ENCODE measurements around the gene PMVK.
"Not testable (repeated sequence)": the region's sequence is repeated elsewhere in the genome, so short reads cannot be mapped to it uniquely, and the experiment has no call there.

PMVK gene

DNA sequence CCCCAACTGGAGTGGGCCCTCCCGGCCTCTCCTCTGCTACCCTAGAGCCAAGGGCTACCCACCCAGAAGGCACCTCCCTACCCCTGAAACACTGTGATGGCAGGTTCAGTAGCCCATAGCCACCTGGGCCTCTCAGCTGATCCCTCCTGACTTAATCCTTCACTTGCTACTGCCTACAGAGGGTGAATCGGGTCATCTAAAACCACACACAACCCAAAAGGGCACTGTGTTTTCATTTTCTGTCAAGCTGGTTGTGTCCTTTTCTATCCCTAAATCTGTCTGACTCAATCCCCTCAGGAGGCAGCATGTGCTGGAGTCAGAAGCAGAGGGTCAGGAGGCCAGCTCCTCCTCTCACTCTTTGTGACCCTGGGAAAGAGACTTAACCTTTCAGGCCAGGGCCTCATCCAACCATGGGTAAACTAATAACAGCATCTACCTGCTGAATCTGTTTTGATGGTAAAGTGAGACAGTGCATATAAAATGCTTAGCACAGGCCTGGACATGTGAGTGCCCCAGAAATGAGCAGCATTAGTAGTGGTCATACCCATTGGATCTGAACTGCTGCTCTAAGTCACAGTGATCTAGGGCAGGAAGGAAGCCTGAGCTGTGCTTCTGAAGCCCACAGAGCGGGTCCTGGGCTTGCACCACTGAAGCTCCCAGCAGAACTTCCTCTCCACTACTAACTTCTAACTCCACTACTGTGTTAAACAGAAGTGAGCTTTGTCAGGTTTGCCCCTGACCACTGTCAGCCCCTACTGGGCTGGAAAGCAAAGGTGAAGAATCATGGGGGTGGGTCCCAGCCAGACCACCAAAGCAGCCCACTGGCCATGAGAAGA lies 11.0 kb downstream of the PMVK start:
- no peak for DNase-seq (ENCODE audit: low read depth in 2 of 2)

DNA sequence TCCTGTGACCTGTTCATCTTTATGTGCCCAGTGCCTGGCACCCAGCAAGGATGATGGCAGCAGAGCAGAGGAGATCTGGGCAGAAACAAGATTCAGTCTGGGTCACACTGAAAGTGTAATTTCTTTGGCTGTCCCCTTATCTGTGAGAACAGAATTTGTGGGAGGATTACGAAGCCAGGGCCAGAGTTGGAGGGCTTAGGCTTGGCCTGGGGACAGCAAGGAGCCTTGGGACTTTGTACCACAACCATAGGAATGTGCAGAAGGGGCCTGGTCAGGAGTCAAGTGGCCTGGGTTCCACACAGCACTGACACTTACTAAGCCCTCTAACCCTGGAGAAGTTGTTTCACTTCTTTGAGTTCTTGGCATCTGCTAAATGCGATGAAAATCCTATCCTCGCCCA lies 12.8 kb downstream of the PMVK start:
- no peak for DNase-seq (ENCODE audit: low read depth in 2 of 2)

GRCh38 chr1:154913273-154913672 lies 23.2 kb downstream of the PMVK start:
- no peak for DNase-seq (ENCODE audit: low read depth in 2 of 2)

GRCh38 chr1:154912755-154913154 lies 23.8 kb downstream of the PMVK start:
- DNase-seq (ENCODE audit: low read depth in 2 of 2), result no peak

DNA sequence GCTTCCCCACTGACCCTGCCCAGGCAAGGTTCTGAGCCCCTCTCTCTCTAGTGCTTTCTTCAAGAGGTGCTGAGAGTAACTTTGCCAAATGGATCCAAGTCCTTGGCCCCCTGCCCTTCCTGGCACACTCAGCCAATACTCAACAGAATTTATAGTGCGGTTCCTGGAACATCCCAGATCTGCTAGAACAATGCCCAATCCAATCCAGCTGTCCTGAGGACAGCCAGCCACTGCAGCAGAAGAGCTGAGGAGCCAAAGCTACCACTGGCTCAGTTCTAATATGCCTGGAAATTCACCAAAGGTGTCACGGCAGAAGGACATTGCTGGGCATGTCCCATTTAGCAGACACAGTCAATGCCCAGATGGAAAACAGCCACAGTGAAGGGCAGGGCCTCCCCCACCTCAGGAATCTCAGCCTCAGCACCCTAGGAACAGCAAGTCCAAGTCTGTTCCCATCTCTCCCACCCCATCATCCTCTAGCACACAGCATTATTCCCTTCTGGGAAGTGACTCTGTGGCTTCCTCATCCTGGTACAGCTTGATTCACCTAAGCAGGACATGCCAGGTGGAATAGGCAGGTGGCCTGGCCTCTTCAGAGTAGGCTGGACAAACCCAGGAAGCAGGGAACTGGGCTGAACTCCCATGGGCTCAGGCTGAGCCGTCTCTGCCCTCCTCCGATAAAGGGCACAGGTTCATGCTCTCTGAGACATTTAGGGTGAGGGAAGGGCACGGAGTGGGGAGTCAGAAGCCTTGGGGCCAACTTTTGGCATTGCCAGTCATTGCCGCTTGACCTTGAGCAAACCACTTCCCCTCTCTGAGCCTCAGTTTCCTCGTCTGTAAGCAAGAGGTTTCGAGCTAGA lies 24.6 kb downstream of the PMVK start:
- DNase-seq (ENCODE audit: low read depth in 2 of 2), result no peak

DNA sequence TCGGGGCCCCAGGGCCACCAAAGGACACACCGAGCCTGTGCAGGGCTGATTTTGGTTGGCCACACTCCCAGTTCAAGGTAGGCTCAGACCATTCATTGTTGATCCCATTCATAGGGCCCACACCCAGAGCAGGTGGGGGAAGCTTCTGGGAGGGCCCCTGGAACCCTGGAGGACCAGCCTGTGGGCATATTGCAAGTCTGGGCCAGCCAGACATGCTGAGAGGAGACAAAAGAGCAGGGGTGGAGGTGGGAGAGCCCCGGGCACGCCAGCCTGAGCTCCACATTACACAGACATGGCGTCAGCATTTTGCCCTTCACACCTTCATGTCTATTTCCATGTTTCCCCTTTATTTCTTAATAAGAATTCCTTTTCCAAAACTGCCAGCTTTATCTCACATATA lies 25.7 kb downstream of the PMVK start:
- DNase-seq (ENCODE audit: low read depth in 2 of 2), result no peak

GRCh38 chr1:154908937-154909336 lies 27.6 kb downstream of the PMVK start:
- no peak for DNase-seq (ENCODE audit: low read depth in 2 of 2)

GRCh38 chr1:154908129-154908528 lies 28.4 kb downstream of the PMVK start:
- DNase-seq (ENCODE audit: low read depth in 2 of 2), result not testable (repeated sequence)

DNA sequence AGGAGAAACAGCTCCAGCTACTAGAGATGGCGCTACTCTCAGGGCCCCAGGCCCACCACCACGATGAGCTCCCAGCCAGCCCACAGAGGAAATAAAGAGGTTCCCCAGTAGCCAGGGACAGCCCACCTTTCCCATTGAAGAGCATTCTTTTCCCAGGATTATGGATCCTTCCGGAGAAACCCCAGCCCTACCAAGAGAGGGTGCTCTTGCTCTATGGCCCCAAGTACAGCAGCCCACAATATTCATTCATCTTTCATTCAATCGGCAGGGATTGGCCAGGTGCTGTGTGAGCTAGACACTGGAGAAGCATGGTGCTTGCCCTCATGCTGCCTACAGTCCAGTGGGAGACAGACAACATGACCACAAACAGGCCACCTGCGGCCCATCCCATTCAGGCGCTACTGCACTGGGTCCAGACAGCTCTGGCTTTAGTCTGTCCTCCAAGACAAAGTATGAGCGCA lies 29.9 kb downstream of the PMVK start:
- no peak for DNase-seq (ENCODE audit: low read depth in 2 of 2)

DNA sequence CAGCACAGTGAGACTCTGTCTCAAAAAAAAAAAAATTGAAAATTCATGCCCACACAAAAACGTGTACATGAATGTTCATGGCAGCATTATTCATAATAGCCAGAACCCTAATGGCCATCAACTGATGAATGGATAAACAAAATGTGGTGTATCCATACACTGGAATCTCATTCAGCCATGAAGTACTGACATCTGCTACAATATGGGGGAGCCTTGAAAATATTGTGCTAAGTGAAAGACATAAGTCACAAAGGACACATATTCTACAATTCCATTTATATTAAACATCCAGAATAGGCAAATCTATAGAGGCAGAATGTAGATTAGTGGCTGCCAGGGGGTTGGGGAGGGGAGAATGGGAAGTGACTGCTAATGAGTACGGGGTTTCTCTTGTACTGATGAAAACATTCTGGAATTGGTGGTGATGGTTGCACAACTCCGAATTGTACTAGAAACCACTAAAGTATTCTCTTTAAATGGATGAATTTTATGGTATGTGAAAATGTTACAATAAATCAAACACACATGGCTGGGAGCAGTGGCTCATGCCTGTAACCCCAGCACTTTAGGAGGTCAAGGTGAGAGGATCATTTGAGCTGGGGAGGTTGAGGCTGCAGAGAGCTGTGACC lies 33.5 kb downstream of the PMVK start:
- DNase-seq (ENCODE audit: low read depth in 2 of 2), result peak in 1 of 2 experiments; percentile 11

DNA sequence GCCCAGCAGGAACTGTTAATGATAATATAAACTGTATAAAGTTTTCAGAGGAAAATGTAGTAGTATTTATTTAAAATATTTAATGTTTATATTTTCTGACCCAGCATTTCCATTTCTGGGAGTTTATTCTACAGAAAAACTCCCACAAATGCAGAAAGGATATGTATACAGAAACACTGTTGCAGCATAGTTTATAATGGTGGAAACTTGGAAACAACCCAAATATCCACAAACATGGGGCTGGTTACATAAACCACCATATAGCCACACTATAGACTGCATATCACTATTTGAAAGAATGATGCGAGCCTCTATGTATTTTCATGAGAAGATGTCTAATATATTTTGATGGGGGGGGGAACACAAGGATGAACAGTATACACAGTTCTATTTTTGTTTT lies 34.9 kb downstream of the PMVK start:
- DNase-seq (ENCODE audit: low read depth in 2 of 2), result no peak

DNA sequence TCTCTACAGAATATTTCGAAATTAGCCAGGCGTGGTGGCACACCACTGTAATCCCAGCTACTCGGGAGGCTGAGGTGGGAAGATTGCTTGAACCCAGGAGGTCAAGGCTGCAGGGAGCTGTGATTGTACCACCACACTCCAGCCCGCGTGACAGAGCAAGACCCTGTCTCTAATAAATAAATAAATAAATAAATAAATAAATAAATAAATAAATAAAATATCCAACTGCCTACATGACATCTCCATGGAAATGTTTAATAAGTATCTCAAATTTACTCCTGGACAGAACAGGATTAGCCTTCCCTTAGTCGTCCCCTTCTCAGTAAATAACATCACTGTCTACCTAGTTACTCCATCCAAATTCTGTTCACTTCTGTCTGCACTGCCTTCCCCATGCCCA lies 37.5 kb downstream of the PMVK start:
- no peak for DNase-seq (ENCODE audit: low read depth in 2 of 2)

DNA sequence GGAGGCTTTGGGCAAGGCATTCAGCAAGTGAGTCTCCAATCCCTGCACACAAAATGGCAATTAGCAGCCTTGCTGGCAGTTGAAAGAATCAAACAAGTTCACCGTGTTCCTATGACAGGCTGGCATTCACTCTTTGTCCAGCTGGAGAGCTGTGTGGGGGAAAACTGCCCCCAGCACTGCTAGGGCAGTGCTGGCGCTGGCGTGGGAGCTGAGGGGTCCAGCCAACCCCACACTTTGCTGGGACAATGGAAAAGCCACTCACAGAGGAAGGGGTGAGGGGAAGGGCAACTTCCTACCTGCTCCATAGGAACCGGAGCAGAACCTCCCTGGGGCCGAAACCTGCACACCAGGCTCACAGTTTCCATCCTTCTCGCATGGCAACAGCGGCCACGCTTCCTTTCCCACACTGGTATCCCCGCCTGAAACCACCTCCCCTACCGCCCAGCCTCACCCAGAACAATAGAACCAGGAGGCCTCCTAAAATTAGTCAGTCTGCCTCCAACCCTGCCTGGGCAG lies 39.7 kb downstream of the PMVK start:
- DNase-seq (ENCODE audit: low read depth in 2 of 2), result no peak

DNA sequence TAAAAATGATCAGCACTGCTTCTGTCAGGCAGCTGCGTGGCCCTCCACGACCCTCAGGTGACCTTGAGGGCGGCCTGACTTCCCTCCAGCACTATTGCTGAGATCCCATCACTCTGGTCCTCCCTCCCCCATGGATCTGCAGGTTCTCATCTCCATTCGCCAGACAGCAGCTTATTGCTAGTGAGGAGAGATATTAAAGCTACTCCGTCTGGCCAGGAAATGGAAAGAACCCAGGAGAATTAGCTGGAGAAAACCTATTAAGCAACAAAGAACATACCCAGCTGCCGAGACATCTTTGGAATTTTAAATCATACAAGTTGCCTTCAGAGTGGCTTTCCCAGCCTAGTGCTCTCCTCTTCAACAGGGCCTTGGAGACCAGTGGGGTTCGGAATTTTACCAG lies 40.7 kb downstream of the PMVK start:
- no peak for DNase-seq (ENCODE audit: low read depth in 2 of 2)

DNA sequence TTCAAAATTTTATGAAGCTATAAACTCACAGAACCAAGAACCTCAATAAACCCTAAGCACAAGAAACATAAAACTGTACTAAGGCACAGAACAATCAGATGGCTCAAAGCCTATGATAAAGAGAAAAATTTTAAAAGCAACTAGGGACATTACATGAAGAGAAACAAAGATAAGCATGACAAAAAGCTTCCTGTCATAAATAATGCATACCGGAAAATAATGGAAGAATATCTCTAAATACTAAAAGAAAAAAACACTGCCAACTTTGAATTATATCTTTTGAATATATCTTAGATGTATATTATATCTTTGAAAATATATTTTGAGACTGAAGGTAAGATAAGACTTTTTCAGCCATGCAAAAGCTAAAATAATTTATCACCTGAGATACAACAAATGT lies 45.1 kb downstream of the PMVK start:
- DNase-seq (ENCODE audit: low read depth in 2 of 2), result no peak

GRCh38 chr1:154888757-154889156 lies 47.8 kb downstream of the PMVK start:
- DNase-seq (ENCODE audit: low read depth in 2 of 2), result no peak

DNA sequence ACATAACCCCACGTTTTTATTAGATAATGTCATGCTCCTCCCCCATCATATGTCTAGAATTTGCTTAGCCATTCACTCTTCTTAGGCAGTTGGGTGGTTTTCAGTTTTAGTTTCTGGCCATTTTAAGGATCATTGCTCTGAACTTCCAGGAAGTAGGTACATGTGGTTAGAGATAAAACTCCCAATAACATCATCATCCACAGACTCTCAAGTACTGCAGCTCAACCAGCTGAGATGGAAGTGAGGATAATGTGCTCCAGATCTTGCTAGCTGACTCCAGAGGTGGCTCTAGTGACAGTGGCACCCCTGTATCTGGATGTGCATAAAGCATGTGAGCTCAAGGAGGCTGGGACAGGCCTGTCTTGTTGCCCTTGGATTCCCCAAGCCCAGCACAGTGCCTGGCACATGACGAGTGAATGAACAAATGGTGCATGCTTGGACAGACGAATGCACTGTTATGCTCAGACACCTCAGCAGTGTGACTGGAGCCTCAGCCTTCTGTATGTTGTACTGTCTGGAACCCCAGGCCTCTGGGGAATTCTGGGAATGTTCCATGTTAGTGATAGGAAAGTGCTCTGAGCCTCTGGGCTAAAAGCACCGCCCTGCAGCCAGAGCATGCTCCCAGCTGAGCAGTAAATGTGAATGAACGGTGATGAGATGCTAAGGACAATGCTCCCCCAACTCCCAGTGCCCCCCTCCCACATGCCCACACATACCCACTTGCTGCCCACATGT lies 50.1 kb downstream of the PMVK start:
- no peak for DNase-seq (ENCODE audit: low read depth in 2 of 2)

DNA sequence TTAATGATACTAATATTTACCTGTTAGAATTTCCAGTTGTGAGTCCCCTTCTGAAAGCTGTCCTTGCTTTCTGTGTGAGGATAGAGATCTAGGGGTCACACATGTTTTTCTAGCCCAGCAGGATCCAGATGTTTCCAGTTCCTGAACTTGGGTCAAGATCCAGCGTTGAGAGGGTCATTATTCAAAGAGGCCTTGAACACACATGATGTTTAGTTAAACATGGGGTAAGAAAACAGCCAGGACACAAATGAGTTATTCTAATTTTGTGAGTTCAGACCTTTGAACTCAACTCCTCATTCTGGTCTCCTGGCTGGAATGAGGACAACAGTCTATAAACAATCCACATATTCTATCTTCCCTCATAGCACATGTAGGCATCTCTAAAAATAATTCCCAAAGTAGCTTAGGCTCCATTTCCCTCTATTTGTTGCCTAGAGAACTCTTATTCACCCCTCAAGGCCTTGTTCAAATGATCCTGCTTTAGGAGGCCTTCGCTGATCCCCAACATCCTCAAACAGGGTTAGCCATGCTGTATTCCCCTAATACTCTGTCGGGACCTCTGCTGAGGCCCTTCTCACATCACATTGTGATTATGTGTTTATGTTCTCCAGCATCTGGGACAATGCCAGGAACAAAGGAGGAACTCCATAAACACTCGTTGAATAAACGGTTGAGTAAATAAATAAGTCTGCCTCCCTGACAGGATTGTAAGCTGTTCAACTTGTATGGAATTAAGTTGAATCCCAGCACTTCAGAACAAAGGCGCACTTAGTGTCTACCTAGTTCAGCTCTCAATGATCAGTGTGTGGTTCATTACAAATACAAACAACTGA lies 51.4 kb downstream of the PMVK start:
- no peak for DNase-seq (ENCODE audit: low read depth in 2 of 2)

GRCh38 chr1:154883919-154884868 lies 52.3 kb downstream of the PMVK start:
- no peak for DNase-seq (ENCODE audit: low read depth in 2 of 2)

All from fibroblast of skin of left quadriceps (primary cell).